Dedifferentiated amniotic fluid mesenchymal stem cell (primary cell): ENCODE data around the gene SIRT5.

Source experiments
- DNase-seq: peaks from one replicate; pipeline ENCODE4 v3.0.0-alpha.2; 2016; ENCODE audit errors: extremely low spot score

The SIRT5 gene

DNA sequence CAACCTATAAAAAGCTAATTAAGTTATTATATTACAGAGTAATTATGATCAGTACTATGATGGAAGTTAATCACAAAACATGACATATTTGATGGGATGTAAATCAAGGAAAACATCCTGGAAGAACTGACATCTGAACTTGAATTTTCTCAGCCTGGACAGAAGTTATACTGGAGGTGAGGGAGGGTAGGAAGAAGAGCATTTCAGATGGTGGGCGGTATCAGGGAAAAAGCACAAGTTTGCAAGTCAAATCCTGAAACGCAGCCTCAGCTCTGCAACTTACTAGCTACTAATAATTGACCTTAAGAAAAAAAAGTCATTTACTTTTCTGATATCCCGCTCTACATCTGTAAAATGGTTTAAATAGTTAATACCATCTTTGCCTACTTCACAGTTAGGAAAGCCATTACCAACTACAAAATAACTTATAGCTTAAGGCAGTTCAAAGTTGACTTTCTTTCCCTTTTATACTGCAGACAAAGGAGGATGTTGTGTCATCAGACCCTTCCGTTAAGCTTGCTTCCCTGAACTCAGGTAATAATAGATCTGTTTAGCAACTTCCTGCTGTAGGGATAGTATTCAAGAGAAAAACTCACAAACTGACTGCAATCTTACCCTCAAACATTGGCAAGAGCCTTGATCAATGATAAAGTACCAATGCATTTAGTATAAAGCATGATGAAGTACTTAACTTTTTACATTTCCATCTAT is 61.7 kb downstream of the SIRT5 start:
- DNase-seq = no peak

GRCh38 chr6:13638014-13638413 is 63.6 kb downstream of the SIRT5 start:
- no peak for DNase-seq

DNA sequence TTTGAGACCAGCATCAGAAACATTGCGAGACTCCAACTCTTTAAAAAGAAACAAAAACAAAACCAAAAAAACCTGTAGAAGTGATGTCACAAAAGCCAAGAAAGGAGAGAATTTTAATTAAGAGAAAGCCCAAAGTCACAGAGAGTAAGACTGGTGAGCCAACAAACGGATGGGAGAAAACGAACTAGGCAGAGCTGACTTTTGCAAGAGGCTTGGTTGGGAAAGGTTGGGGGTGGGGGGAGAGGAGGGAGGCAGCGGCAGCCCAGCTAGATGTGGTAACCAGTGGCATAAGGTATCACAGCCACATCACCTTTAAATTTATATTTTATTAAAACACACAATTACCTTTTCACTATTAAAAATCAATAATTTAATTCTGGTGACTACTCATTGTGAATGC is 64.2 kb downstream of the SIRT5 start:
- no peak for DNase-seq

DNA sequence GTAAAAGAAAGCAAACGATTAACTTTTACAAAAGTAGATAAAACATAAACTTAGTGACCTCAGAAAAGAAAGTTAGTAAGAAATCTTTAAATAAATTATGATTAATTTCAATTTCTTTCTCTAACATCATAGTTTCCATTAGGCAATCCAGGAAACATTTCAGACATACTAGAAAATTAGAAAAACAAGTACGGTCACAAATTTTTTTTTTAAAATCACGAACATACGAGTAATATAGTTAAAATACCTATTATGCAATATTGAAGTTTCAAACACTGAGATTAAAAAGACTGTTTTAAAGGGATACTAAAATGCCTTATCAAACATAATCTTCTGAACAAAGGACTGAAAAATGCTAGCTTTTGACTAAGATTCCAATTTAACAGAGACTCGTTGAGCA is 66.9 kb downstream of the SIRT5 start:
- peak; percentile 37 for DNase-seq

DNA sequence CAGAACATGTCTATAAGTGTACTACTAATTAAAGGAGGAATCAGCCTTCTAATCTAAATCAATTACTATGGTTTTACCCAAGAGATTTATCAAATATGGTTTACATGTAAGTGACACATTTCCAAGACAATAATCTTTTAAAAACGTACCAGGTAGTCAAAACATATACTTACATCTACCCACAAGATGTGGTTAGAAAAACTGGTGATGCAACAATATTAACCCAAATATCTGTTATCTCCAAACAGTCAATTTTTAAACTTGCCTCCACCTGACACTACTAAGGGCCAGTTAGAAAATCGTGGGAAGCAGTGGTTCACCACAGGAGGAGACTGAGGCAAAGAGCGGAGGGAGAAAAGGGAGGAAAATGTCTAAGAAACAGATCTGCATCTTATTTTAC is 68.7 kb downstream of the SIRT5 start:
- no peak for DNase-seq

DNA sequence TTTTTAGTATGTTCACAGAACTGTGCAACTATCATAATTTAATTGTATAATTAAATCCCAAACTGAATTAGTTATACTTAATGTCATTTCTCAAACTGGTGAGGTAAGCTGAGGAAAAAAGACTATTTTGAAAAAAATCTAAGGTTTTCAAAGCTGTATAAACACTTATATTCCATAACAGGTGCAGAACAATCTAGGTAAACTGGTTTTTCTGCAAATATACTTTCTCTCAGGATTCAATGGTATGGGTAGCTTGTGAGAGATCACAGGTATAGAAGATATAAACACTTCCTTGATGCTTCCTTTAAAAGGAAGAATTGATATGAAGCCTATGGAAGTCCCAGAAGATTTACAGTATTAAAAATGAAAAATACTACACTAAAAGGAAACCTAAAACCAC is 74.4 kb downstream of the SIRT5 start:
- DNase-seq = no peak

DNA sequence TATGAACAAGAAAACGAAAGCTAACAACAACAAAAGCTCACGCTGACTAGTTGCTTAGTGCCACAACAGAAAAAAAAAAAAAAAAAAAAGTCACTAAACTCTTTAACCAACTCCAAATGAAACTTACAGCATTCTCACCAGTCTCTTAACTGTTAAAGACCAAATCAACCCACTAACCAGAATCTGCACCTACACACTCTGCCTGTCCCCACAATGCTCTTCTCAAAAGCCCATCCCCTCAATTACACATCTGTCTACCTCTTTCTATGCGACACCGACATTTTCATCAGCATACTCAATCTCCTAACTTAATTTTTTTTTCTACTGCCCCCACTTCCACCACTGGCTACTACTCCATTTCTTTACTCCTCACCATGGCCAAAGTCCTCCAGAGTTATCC is 75.0 kb downstream of the SIRT5 start:
- DNase-seq = no peak

DNA sequence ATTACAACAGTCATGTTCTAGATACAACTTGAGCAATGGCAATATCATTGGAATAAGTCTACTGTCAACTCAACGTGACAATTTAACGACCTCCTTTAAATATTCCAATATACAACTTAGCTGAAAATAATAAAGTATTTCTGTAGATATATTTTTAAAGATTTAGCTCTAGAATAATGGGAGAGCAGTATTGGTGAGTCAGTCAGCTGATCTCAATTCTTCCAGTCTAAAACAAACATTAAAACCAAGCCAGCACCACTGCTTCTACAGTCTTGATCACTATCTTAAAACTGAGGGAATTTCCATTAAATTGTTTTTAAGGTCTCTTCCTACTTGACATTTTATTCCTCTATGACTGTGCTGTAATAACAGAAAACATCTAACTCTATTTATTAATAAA is 78.9 kb downstream of the SIRT5 start:
- DNase-seq = no peak

GRCh38 chr6:13654496-13654895 is 80.1 kb downstream of the SIRT5 start:
- no peak for DNase-seq

- DNase-seq = no peak
These were observed 81.3 kb downstream of the SIRT5 start for GRCh38 chr6:13655700-13656099.

DNA sequence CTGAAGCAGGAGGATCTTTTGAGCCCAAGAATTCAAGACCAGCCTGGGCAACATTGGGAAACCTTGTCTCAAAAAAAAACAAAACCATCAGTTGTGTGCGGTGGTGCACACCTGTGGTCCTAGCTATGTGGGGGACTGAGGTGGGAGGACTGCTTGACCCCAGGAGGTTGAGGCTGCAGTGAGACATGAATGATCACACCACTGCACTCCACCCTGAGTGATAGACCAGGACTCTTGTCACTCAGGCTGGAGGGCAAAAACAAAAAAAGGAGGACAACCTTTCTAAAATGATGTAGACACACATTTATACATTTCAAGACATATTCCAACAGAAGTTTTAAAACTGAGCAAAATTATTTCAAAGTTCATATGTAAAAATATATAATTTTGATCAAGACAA is 85.9 kb downstream of the SIRT5 start:
- no peak for DNase-seq

DNA sequence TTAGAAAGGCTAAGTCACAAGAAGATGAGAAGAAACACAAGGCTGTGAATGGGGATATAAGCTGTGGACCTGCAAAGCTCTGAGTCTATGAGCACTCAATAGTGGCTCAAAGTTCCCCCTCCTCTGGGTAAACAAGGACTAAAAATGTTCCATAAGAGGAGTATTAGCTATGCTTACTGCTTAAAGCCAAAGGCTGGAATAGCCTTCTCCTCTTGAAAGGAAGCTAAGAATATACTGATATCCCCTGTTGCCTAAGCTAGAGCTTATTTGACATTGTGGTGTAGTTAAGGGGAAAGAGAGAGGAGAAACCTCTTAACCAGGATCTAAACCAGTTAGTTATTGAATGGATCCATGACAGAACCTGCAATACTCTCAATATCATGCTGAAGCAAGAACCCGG is 86.5 kb downstream of the SIRT5 start:
- no peak for DNase-seq

DNA sequence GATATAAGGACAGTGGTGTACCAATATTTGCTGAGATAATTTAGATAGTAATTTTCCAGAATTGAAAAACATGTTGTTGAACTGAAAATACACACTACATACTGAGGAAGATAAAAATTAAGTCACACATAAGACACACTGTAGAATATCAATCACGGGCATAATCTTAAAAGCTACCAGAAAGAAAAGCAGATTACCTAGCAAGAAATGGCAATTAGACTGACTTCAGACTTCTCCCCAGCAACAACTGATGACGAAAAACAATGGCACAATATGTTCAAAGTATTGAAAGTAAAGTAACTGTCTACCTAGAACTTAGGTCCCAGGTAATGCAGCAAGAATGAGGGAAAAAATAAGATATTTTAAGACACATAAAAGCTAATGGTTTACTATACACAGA is 87.2 kb downstream of the SIRT5 start:
- no peak for DNase-seq

GRCh38 chr6:13662651-13663334 is 88.4 kb downstream of the SIRT5 start:
- DNase-seq = no peak

- no peak for DNase-seq
These were observed 89.6 kb downstream of the SIRT5 start for GRCh38 chr6:13663986-13664385.
